ENCODE data around the gene PMFBP1.

DNA sequence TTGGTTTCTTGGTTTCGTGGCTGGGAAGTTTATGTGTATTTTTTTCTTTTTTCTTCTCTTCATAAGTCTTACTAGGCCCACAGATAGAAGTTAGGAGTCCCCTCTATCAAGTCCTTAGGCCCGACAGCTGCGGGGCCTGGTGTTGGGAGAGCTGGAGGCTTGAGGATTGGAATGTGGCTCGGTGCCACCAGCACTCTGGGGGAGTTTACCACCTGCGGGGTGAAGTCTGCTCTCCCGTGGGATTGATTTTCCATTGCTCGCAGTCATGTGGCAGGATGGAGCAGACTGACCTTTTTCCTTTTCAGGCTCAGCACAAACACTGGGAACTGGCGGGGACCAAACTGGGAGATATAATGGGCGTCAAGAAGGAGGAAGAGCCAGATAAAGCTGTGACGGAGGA is 70.8 kb downstream of the PMFBP1 start:
- TF ChIP-seq, protein P1, sequence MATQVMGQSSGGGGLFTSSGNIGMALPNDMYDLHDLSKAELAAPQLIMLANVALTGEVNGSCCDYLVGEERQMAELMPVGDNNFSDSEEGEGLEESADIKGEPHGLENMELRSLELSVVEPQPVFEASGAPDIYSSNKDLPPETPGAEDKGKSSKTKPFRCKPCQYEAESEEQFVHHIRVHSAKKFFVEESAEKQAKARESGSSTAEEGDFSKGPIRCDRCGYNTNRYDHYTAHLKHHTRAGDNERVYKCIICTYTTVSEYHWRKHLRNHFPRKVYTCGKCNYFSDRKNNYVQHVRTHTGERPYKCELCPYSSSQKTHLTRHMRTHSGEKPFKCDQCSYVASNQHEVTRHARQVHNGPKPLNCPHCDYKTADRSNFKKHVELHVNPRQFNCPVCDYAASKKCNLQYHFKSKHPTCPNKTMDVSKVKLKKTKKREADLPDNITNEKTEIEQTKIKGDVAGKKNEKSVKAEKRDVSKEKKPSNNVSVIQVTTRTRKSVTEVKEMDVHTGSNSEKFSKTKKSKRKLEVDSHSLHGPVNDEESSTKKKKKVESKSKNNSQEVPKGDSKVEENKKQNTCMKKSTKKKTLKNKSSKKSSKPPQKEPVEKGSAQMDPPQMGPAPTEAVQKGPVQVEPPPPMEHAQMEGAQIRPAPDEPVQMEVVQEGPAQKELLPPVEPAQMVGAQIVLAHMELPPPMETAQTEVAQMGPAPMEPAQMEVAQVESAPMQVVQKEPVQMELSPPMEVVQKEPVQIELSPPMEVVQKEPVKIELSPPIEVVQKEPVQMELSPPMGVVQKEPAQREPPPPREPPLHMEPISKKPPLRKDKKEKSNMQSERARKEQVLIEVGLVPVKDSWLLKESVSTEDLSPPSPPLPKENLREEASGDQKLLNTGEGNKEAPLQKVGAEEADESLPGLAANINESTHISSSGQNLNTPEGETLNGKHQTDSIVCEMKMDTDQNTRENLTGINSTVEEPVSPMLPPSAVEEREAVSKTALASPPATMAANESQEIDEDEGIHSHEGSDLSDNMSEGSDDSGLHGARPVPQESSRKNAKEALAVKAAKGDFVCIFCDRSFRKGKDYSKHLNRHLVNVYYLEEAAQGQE (IDR thresholded peaks at IDR 0.05; ENCODE audit: borderline replicate concordance): no peak
- TF ChIP-seq CTCF (IDR thresholded peaks at IDR 0.05; ENCODE audit: poor library complexity, severe bottlenecking) (no peak), EZH2 (IDR thresholded peaks at IDR 0.05; ENCODE audit: borderline replicate concordance, insufficient read depth, low read length, poor library complexity, severe bottlenecking) (no peak), POLR2AphosphoS5 (IDR thresholded peaks at IDR 0.05) (no peak), RAD21 (conservative IDR thresholded peaks at IDR 0.05) (no peak), TAF1 (IDR thresholded peaks at IDR 0.05; ENCODE audit: low read depth) (no peak), EP300 (conservative IDR thresholded peaks at IDR 0.05; ENCODE audit: poor library complexity, severe bottlenecking) (no peak), SMC3 (conservative IDR thresholded peaks at IDR 0.05; ENCODE audit: poor library complexity) (no peak), MXI1 (conservative IDR thresholded peaks at IDR 0.05; ENCODE audit: poor library complexity, severe bottlenecking) (no peak)
